ENCODE data around the gene NTMT1.

The NTMT1 gene

GRCh38 chr9:129623331-129623730 is 2.6 kb upstream of the NTMT1 start:
- Histone ChIP-seq H3K4me1 (ENCODE audit: control insufficient read depth, insufficient read depth, low read length) (peaks cover 29% of the 10 kb centered on the region), H3K36me3 (ENCODE audit: insufficient read depth, low read length) (no peaks in the 10 kb centered on the region), H3K4me2 (ENCODE audit: low read length) (no peak overlapping the region), H3K27me3 (ENCODE audit: control insufficient read depth, insufficient read depth, low read length) (no peaks in the 10 kb centered on the region), H3K9ac (ENCODE audit: low read depth, low read length) (no peak overlapping the region), H3K4me3 (ENCODE audit: low read length) (no peak overlapping the region), H3K9me3 (replicated peaks; ENCODE audit: low read length) (no peaks in the 10 kb centered on the region)

GRCh38 chr9:129624168-129624759 is 1.7 kb upstream of the NTMT1 start:
- Histone ChIP-seq H3K9me3 (replicated peaks; ENCODE audit: low read length) (no peaks in the 10 kb centered on the region), H3K4me1 (ENCODE audit: control insufficient read depth, insufficient read depth, low read length) (peaks cover 38% of the 10 kb centered on the region), H3K4me2 (ENCODE audit: low read length) (no peak overlapping the region), H3K4me3 (ENCODE audit: low read length) (no peak overlapping the region), H3K36me3 (ENCODE audit: insufficient read depth, low read length) (peaks cover 7% of the 10 kb centered on the region), H3K27me3 (ENCODE audit: control insufficient read depth, insufficient read depth, low read length) (no peaks in the 10 kb centered on the region), H3K9ac (ENCODE audit: low read depth, low read length) (no peak overlapping the region)

GRCh38 chr9:129624947-129625346 is 1.0 kb upstream of the NTMT1 start:
- no peaks in the 10 kb centered on the region for H3K9me3 ChIP-seq (replicated peaks; ENCODE audit: low read length)
- peaks cover 39% of the 10 kb centered on the region for H3K4me1 ChIP-seq (ENCODE audit: control insufficient read depth, insufficient read depth, low read length)
- H3K27me3 ChIP-seq (ENCODE audit: control insufficient read depth, insufficient read depth, low read length), result no peaks in the 10 kb centered on the region
- no peak overlapping the region for H3K4me2 ChIP-seq (ENCODE audit: low read length)
- no peak overlapping the region for H3K9ac ChIP-seq (ENCODE audit: low read depth, low read length)
- no peak overlapping the region for H3K4me3 ChIP-seq (ENCODE audit: low read length)
- H3K36me3 ChIP-seq (ENCODE audit: insufficient read depth, low read length), result peaks cover 9% of the 10 kb centered on the region

GRCh38 chr9:129626625-129627284 is 792 bp downstream of the NTMT1 start:
- Histone ChIP-seq H3K4me3 (ENCODE audit: low read length) (peak overlapping the region; percentile 83), H3K9me3 (replicated peaks; ENCODE audit: low read length) (no peaks in the 10 kb centered on the region), H3K36me3 (ENCODE audit: insufficient read depth, low read length) (peaks cover 9% of the 10 kb centered on the region), H3K9ac (ENCODE audit: low read depth, low read length) (peak overlapping the region; percentile 89), H3K27me3 (ENCODE audit: control insufficient read depth, insufficient read depth, low read length) (no peaks in the 10 kb centered on the region), H3K4me2 (ENCODE audit: low read length) (peak overlapping the region; percentile 97), H3K4me1 (ENCODE audit: control insufficient read depth, insufficient read depth, low read length) (peaks cover 45% of the 10 kb centered on the region)

- Histone ChIP-seq H3K4me3 (ENCODE audit: low read length) (peak overlapping the region; percentile 83), H3K9ac (ENCODE audit: low read depth, low read length) (peak overlapping the region; percentile 89), H3K27me3 (ENCODE audit: control insufficient read depth, insufficient read depth, low read length) (no peaks in the 10 kb centered on the region), H3K4me1 (ENCODE audit: control insufficient read depth, insufficient read depth, low read length) (peaks cover 45% of the 10 kb centered on the region), H3K9me3 (replicated peaks; ENCODE audit: low read length) (no peaks in the 10 kb centered on the region), H3K4me2 (ENCODE audit: low read length) (peak overlapping the region; percentile 97), H3K36me3 (ENCODE audit: insufficient read depth, low read length) (peaks cover 14% of the 10 kb centered on the region)
Measured at GRCh38 chr9:129627556-129628440, 1.8 kb downstream of the NTMT1 start.

GRCh38 chr9:129628709-129629108 is 2.7 kb downstream of the NTMT1 start:
- Histone ChIP-seq H3K27me3 (ENCODE audit: control insufficient read depth, insufficient read depth, low read length) (no peaks in the 10 kb centered on the region), H3K4me3 (ENCODE audit: low read length) (peak overlapping the region; percentile 83), H3K4me2 (ENCODE audit: low read length) (peak overlapping the region; percentile 97), H3K4me1 (ENCODE audit: control insufficient read depth, insufficient read depth, low read length) (peaks cover 45% of the 10 kb centered on the region), H3K36me3 (ENCODE audit: insufficient read depth, low read length) (peaks cover 22% of the 10 kb centered on the region), H3K9ac (ENCODE audit: low read depth, low read length) (no peak overlapping the region), H3K9me3 (replicated peaks; ENCODE audit: low read length) (no peaks in the 10 kb centered on the region)

- Histone ChIP-seq H3K4me2 (ENCODE audit: low read length) (peak overlapping the region; percentile 97), H3K36me3 (ENCODE audit: insufficient read depth, low read length) (peaks cover 28% of the 10 kb centered on the region), H3K4me3 (ENCODE audit: low read length) (no peak overlapping the region), H3K27me3 (ENCODE audit: control insufficient read depth, insufficient read depth, low read length) (no peaks in the 10 kb centered on the region), H3K9ac (ENCODE audit: low read depth, low read length) (no peak overlapping the region), H3K4me1 (ENCODE audit: control insufficient read depth, insufficient read depth, low read length) (peaks cover 43% of the 10 kb centered on the region), H3K9me3 (replicated peaks; ENCODE audit: low read length) (no peaks in the 10 kb centered on the region)
Measured at GRCh38 chr9:129629251-129629820, 3.4 kb downstream of the NTMT1 start.

GRCh38 chr9:129630967-129631673 is 5.2 kb downstream of the NTMT1 start:
- Histone ChIP-seq H3K4me1 (ENCODE audit: control insufficient read depth, insufficient read depth, low read length) (peaks cover 43% of the 10 kb centered on the region), H3K9me3 (replicated peaks; ENCODE audit: low read length) (no peaks in the 10 kb centered on the region), H3K9ac (ENCODE audit: low read depth, low read length) (no peak overlapping the region), H3K4me2 (ENCODE audit: low read length) (peak overlapping the region; percentile 40), H3K36me3 (ENCODE audit: insufficient read depth, low read length) (peaks cover 43% of the 10 kb centered on the region), H3K4me3 (ENCODE audit: low read length) (no peak overlapping the region), H3K27me3 (ENCODE audit: control insufficient read depth, insufficient read depth, low read length) (no peaks in the 10 kb centered on the region)

- no peak overlapping the region for H3K4me3 ChIP-seq (ENCODE audit: low read length)
- H3K27me3 ChIP-seq (ENCODE audit: control insufficient read depth, insufficient read depth, low read length), result no peaks in the 10 kb centered on the region
- H3K9me3 ChIP-seq (replicated peaks; ENCODE audit: low read length), result no peaks in the 10 kb centered on the region
- H3K4me2 ChIP-seq (ENCODE audit: low read length), result peak overlapping the region; percentile 40
- peaks cover 43% of the 10 kb centered on the region for H3K4me1 ChIP-seq (ENCODE audit: control insufficient read depth, insufficient read depth, low read length)
- H3K36me3 ChIP-seq (ENCODE audit: insufficient read depth, low read length), result peaks cover 46% of the 10 kb centered on the region
- no peak overlapping the region for H3K9ac ChIP-seq (ENCODE audit: low read depth, low read length)
Measured at GRCh38 chr9:129631674-129632129, 5.7 kb downstream of the NTMT1 start.

GRCh38 chr9:129632460-129632859 is 6.5 kb downstream of the NTMT1 start:
- peaks cover 54% of the 10 kb centered on the region for H3K36me3 ChIP-seq (ENCODE audit: insufficient read depth, low read length)

GRCh38 chr9:129633207-129633606 is 7.2 kb downstream of the NTMT1 start:
- no peak overlapping the region for H3K4me3 ChIP-seq (ENCODE audit: low read length)
- H3K4me1 ChIP-seq (ENCODE audit: control insufficient read depth, insufficient read depth, low read length), result peaks cover 32% of the 10 kb centered on the region
- no peaks in the 10 kb centered on the region for H3K27me3 ChIP-seq (ENCODE audit: control insufficient read depth, insufficient read depth, low read length)
- H3K36me3 ChIP-seq (ENCODE audit: insufficient read depth, low read length), result peaks cover 62% of the 10 kb centered on the region
- no peaks in the 10 kb centered on the region for H3K9me3 ChIP-seq (replicated peaks; ENCODE audit: low read length)
- no peak overlapping the region for H3K9ac ChIP-seq (ENCODE audit: low read depth, low read length)
- no peak overlapping the region for H3K4me2 ChIP-seq (ENCODE audit: low read length)

More at GRCh38 chr9:129632460-129632859, 6.5 kb downstream of the NTMT1 start:
- H3K4me2 ChIP-seq (ENCODE audit: low read length), result no peak overlapping the region
- H3K9me3 ChIP-seq (replicated peaks; ENCODE audit: low read length), result no peaks in the 10 kb centered on the region
- no peaks in the 10 kb centered on the region for H3K27me3 ChIP-seq (ENCODE audit: control insufficient read depth, insufficient read depth, low read length)
- H3K9ac ChIP-seq (ENCODE audit: low read depth, low read length), result no peak overlapping the region
- no peak overlapping the region for H3K4me3 ChIP-seq (ENCODE audit: low read length)
- H3K4me1 ChIP-seq (ENCODE audit: control insufficient read depth, insufficient read depth, low read length), result peaks cover 39% of the 10 kb centered on the region

All from skeletal muscle satellite cell (primary cell).